Limb (tissue), 2 donors: ENCODE measurements around the gene POLR1H.

Source experiments
- DNase-seq, 2 donors: peaks; one replicate each; pipeline ENCODE4 v3.0.0-alpha.2; 2016; ENCODE audit errors: extremely low spot score in 2 of 2

Gene POLR1H

GRCh38 chr6:30093951-30094661 is 33.0 kb downstream of the POLR1H start:
- DNase-seq, result no peak

DNA sequence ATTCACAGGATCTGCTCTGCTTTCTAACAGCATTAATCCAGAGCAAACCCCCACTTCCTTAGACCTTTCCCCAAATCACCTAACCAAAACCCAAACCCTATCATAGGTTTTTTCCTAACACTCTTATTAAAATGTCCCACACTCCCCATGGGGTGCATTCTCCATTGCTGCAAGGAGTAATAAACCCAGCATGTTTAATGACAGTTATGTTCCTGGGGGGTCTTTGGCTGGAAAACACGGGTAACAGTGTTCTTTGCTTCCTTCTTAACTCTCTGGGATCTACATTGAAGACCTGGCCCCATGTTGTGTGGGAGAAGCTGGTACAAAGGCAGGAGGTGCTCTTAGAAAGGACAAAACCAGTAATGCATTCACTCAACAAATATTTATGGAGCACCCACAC is 35.8 kb downstream of the POLR1H start:
- no peak for DNase-seq

- DNase-seq, result no peak
These were observed 37.1 kb downstream of the POLR1H start for GRCh38 chr6:30097902-30098768.

DNA sequence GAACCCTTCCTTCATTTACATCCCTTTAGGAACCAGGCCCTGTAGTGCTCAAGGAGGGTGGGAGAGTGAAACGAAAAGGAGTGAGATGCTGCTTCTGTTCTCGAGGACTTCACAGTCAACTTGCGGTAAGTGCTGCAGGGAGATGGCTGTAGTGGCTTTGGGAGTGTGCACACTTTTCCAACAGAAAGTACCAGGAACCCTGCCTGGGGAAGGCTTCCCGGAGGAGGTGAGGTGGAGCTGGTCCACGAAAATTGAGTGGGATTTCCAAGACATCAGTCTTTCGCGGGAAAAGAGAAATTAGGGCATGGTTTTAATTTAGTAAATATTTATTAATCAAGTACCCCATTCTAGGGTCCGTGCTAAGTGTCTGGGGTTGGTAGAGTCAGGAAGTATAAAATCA is 39.1 kb downstream of the POLR1H start:
- no peak for DNase-seq

DNA sequence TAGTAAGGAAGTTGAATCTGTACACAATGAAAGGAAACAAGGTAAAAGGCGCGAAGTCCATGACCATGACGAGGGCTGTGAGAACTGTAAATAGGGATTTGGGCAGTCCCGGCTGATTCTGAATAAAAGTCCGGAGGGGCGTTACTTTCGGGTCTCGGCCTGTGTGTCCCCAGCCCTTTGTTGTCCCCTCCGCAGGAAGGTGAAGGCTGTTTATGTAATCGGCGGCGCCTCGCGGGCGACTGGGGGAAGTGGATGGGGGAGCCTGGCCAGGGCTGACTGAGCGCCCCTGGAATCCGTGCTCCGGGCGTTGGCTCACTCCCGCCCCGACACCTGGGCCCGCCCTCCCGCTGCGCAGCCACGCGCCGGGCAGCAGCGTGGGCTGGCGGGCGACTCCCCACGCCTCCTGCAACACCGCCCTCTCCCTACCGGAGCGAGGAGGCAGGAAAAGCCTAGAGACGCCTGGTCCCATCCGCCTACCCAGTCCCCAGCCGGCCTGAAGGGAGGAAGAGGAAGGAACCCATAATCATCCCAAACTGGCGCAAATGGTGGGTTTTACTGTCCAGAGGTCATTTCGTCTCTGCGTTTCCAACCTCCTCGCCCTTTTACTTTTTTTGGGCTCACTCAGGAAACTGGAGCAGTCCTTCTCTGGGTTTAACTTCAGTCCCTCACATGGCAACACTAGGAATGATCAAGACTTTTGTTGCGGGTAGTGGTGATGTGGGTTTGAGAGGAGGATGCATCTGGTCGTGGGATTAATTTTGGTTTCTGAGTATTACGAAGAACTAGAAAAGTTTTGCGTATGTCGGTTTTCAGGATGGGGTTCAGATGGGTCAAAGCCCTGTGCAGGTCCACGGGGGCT is 39.7 kb downstream of the POLR1H start:
- peak in 1 of 2 donors; percentile 37 for DNase-seq

GRCh38 chr6:30101444-30102413 is 40.7 kb downstream of the POLR1H start:
- DNase-seq, result peak; percentile 62 to 80

DNA sequence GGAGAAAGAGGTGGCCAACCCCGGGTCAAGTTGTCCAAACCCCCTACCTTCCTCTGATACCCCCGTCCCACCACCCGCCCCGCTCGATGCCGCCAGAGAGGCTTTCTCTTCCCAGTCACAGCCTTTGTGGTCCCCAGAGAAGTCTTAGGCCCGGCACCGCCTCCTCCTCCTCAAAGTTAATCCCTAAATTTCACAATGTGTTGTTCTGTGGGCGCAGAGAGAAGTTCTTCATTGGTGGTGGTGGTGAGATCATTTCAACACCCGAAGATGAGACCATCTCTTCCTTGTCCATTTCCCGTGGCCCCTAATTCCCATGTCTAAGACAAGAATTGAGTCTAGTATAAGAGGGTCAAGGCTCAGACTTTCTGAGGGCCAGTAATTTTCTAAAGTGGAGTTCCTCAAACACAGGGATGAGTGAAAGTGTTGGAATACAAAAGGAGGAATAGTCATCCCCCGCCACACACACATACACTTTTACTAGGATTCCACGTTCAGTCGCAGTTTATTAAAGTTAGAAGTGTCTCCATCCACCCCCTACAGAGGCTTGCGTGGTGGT is 41.4 kb downstream of the POLR1H start:
- no peak for DNase-seq

DNA sequence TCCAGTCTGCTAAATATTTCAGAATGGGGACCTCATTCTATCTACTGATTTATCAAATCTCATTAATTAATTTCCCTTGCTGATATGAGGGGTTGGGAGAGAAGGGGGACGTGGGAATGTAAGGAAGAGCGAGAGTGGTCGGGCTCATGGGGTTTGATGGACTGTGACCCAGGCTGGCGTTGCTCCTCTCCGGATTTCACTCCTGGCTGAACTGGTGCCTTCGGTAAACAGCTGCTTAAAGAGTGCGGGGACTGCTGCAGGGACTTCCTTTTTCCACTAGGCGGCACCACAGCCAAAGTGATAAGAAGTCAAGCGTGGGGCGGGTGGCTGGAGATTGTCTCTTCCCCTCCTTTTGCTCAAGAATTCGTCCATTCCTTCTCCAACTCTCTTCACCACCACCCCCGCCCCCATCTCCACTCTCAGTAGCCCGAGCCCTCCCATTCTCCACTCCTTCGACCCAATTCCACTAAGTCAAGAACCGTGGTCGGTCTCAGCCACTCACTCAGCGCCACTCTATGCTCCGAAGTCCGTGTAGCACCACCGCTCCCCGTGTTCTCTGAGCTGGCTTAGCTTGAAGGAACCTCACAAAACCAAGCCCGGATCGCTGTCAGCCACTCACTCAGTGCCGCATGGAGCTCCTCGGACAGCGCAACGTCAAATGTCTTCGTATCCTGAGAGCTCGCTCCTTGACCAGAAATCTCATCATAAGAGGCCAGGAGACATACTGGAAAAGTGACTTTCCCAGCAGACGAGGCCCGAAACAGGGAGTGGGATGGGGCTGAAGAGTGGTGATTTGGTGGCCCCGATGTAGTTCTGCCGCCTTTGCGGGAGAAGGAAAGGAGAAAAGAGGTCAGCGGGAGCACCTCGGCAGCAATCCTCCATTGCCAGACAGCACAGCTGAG is 42.2 kb downstream of the POLR1H start:
- peak; percentile 74 to 77 for DNase-seq

DNA sequence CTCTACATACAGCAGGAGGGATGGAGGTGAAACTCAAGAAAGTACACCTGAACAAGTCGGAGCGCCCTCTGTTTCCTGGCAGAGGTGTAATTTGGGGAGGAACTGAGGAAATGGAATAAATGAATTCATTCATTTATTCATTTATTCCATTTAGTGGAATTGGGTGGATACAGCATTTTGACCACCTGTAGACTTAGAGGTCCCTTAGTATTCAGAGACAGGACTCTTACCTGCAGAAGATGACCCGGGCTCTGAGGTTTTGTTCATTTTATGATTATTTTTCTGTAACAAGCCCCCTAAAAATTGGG is 42.8 kb downstream of the POLR1H start:
- DNase-seq, result no peak

GRCh38 chr6:30104661-30105060 is 43.6 kb downstream of the POLR1H start:
- no peak for DNase-seq

DNA sequence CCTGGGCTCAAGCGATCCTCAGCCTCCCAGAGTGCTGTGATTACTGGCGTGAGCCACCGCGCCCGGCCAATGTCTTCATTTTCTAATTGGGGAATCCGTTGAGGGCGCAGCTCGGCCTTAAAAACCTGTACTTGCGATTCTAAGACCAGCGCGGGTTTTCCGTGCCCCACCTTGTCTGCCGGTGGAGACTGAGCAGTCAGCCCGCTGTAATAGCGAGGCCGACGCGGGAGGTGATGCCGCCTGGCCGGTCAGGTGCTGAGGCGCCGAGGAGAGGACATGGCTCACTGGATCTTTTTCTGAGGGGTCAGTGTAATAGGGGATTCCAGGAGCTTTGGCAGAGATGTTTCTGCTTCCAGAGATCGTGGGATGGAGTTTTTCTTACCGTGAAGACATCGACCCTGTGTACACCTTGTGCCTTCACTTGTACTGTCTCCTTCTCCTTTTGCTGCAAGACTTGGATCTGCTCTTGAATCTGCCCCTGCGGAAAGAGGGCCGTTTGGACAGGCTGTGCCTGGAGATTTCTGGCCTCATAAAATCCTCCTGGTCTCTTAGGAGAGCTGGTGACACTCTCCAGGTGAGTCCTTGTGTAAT is 50.3 kb downstream of the POLR1H start:
- no peak for DNase-seq

- no peak for DNase-seq
These were observed 51.4 kb downstream of the POLR1H start for GRCh38 chr6:30112402-30112994.

DNA sequence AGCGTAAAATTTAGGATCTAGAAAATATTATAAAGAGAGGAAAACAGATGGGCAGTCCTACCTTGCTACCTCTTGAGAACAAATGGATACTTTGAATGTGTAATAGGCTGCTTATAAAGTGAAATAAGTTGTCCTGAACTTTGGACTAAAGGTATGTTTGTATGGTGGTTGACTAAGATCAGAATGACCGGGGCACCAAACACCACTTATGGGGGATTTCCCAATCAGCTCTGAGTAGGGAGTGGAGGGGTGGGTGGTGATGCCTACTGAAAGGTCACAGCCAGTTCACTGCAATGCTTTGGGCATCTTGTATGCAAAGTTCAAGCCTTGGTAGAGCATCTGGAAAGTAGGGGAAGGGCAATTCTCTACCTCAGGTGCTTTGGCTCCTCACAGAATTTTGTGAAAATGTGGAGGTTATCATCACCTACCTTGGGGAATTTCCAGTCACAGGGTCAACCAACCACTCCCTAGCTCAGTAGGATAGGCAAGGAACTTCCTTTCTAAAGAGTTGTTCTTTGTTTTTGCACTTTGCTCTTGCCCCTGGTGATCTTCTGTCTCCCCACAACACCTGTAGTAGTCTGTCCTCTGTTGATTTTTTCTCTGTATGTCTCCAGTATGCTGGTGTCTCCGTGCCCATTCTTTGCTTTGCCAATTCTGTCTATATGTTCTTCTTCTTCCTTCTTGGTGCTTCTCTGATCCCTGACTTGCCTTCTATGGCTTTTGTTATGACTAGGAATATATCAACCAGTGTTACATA is 52.1 kb downstream of the POLR1H start, which contains the start of gene TRIM31:
TSS of gene TRIM31 (minus strand) at position 88 of the 757 bp plus-strand sequence. CDS start 285 bp downstream, outside the sequence.
- no peak for DNase-seq

DNA sequence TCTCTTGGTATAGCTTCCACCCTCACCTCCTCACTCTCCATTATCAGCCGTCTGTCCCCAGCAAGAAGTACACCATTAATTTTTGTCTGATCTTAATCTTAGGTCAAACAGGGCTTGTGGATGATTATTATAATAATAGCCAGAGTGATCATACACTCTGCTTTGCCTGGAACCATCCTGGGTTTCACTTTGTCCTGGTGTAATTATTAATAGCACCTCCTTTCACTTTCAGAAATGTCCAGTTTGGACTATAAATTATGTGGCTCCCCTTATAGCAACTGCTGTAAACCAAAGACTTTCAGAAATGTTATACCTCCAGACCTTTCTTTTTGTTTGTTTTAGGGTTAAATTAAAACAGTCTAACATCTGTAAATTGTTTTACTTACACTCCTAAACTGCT is 52.8 kb downstream of the POLR1H start:
- DNase-seq, result no peak
